Activated B cell treated with CpG ODN at 0.5 μM for 24 hours (primary cell): ENCODE measurements around the gene ACTRT2. TPM values are rescaled to one million over a fixed set of nuclear protein-coding genes. Genes with fewer than 3 reads are reported as not detected.

Experiments
- ATAC-seq: fragments of 200-7000 bp; cut with Tn5 transposase; one replicate; pipeline ENCODE4 v1.10.0; 2021; ENCODE audit warnings: low read depth, mild to moderate bottlenecking, moderate library complexity
- CTCF ChIA-PET: fragments of 350-600 bp; sonication (Branson Sonifier 250); formaldehyde crosslinking; loops from one replicate; lab custom pipeline; 2021; ENCODE audit warnings: antibody characterized with exemption; lab: Charles Lee
- POLR2A ChIA-PET: fragments of 350-600 bp; sonication (Branson Sonifier 250); formaldehyde crosslinking; loops from one replicate; lab custom pipeline; 2021; ENCODE audit warnings: antibody characterized with exemption; lab: Charles Lee
- DNase-seq: peaks from one replicate; pipeline ENCODE4 v3.0.0; 2022
- H3K27ac Mint-ChIP-seq: one replicate; pipeline ENCODE4 v1.8.0; 2020; ENCODE audit warnings: mixed read lengths
- H3K27me3 Mint-ChIP-seq: one replicate; pipeline ENCODE4 v1.8.0; 2021; ENCODE audit warnings: mixed read lengths
- H3K36me3 Mint-ChIP-seq: one replicate; pipeline ENCODE4 v1.8.0; 2021; ENCODE audit warnings: low read depth, mixed read lengths
- H3K4me1 Mint-ChIP-seq: one replicate; pipeline ENCODE4 v1.8.0; 2021; ENCODE audit warnings: mixed read lengths
- H3K4me3 Mint-ChIP-seq: one replicate; pipeline ENCODE4 v1.8.0; 2020; ENCODE audit warnings: mild to moderate bottlenecking, mixed read lengths
- H3K9me3 Mint-ChIP-seq: one replicate; pipeline ENCODE4 v1.8.0; 2020; ENCODE audit warnings: mixed read lengths
- intact Hi-C: fragments of 100-400 bp; cut with micrococcal nuclease; formaldehyde crosslinking; loops from one replicate; pipeline ENCODE4 v1.15.1; 2024
- total RNA-seq: library from RNA; stranded (reverse); gene quantifications from 2 replicates; pipeline ENCODE4 v1.2.3, GENCODE V29; 2022
- TF ChIP-seq, protein P1 (sequence below): fragments of 200-600 bp; IDR thresholded peaks from one replicate; pipeline ENCODE4 v1.8.0; 2022; ENCODE audit warnings: antibody characterized with exemption, mild to moderate bottlenecking

Gene ACTRT2
- total RNA-seq, 1 donor from 2014 or later, result not detected

DNA sequence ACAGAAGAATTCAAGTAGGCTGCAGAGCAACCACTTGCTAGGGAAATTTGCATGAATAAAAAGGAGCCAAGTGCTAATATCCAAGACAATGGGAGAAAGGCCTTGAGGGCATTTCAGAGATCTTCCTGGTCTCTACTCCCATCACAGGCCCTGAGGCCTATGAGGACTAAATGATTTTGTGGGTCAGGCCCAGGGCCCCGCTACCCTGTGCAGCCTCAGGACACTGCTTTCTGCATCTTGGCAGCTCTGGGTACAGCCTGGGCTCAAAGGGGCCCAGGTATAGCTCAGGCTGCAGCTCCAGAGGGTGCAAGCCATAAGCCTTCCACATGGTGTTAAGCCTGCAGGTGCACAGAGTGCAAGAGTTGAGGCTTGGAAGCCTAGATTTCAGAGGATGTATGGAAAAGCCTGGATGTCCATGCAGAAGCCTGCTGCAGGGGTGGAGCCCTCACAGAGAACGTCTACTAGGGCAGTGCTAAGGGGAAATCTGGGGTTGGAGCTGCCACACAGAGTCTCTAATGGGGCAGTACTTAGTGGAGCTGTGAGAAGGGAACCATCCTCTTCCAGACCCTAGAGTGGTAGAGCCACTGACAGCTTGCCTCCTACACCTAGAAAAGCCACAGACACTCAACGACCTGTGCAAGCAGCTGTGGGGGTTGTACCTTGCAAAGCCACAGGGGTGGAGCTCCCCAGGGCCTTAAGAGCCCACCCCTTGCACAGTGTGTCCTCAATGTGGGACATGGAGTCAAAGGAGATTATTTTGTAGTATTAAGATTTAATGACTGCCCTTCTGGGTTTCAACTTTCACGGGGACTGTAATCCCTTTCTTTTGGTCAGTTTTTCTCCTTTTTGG is 13.7 kb upstream of the ACTRT2 start:
- DNase-seq (no peak), ATAC-seq (no peak)
- peaks cover 4% of the 10 kb centered on the region for H3K4me1 Mint-ChIP-seq
- no peaks in the 10 kb centered on the region for H3K36me3 Mint-ChIP-seq
- peaks cover 5% of the 10 kb centered on the region for H3K27me3 Mint-ChIP-seq
- no peak overlapping the region for H3K4me3 Mint-ChIP-seq
- POLR2A ChIA-PET, result interaction anchor here (0.6 kb wide), 1 partner anchor 20 kb away, joined by 3 read pairs; no protein-coding TSS in a partner anchor
- intact Hi-C loops, result no loop called here
- CTCF ChIA-PET, result no interaction called here
- no peak overlapping the region for H3K27ac Mint-ChIP-seq
- H3K9me3 Mint-ChIP-seq, result peaks cover 8% of the 10 kb centered on the region
- TF ChIP-seq, protein P1, sequence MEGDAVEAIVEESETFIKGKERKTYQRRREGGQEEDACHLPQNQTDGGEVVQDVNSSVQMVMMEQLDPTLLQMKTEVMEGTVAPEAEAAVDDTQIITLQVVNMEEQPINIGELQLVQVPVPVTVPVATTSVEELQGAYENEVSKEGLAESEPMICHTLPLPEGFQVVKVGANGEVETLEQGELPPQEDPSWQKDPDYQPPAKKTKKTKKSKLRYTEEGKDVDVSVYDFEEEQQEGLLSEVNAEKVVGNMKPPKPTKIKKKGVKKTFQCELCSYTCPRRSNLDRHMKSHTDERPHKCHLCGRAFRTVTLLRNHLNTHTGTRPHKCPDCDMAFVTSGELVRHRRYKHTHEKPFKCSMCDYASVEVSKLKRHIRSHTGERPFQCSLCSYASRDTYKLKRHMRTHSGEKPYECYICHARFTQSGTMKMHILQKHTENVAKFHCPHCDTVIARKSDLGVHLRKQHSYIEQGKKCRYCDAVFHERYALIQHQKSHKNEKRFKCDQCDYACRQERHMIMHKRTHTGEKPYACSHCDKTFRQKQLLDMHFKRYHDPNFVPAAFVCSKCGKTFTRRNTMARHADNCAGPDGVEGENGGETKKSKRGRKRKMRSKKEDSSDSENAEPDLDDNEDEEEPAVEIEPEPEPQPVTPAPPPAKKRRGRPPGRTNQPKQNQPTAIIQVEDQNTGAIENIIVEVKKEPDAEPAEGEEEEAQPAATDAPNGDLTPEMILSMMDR, result no peak

DNA sequence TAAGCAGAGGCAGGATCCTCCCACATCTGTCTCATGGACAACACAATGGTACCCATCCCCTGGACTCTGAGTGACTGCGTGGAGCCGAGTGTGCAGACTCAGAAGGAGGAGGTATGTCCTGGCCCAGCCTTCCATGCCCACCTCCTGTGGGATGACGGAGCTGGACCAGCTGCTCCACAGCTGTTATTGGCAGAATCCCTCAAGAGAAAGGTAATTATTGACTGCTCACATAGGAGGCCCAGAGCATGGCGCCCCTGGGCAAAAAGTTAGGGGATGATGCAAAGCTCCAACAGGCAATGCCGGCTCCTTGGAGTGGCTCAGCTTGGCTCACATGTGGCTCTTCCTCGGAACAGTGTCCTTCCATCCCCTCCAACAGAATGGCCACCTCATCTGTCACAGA is 12.2 kb upstream of the ACTRT2 start:
- Mint-ChIP-seq H3K27ac (no peak overlapping the region), H3K36me3 (no peaks in the 10 kb centered on the region), H3K4me1 (peaks cover 7% of the 10 kb centered on the region), H3K27me3 (peaks cover 5% of the 10 kb centered on the region), H3K9me3 (peaks cover 8% of the 10 kb centered on the region), H3K4me3 (no peak overlapping the region)
- CTCF ChIA-PET, result no interaction called here
- DNase-seq, result peak; percentile 2
- intact Hi-C loops, result no loop called here
- POLR2A ChIA-PET, result no interaction called here
- ATAC-seq, result no peak
- TF ChIP-seq, protein P1, result no peak

DNA sequence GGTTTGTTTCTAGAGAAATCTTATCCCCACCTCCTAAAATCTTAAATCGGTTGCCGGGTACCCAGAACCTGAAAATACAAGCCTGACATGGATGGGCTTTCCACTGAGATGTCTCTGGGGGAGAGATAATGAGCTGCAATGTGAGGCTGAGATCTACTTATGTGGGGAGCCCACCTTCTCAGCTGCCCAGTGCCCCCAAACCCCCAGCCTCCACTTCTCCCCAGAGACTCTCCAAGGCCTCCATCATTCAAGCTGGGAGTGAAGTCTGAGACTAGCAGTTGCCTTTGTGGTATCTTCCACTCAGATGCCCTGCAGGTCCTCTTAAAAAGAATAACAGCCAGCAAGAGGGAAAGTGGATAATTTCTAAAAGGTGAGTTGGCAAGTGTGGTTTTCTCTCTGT is 11.7 kb upstream of the ACTRT2 start:
- Mint-ChIP-seq H3K27me3 (peaks cover 5% of the 10 kb centered on the region), H3K4me3 (no peak overlapping the region), H3K4me1 (peaks cover 7% of the 10 kb centered on the region), H3K36me3 (no peaks in the 10 kb centered on the region), H3K27ac (no peak overlapping the region), H3K9me3 (peaks cover 8% of the 10 kb centered on the region)
- POLR2A ChIA-PET, result no interaction called here
- ATAC-seq (no peak), DNase-seq (no peak)
- intact Hi-C loops, result no loop called here
- TF ChIP-seq, protein P1, result no peak
- CTCF ChIA-PET, result no interaction called here

DNA sequence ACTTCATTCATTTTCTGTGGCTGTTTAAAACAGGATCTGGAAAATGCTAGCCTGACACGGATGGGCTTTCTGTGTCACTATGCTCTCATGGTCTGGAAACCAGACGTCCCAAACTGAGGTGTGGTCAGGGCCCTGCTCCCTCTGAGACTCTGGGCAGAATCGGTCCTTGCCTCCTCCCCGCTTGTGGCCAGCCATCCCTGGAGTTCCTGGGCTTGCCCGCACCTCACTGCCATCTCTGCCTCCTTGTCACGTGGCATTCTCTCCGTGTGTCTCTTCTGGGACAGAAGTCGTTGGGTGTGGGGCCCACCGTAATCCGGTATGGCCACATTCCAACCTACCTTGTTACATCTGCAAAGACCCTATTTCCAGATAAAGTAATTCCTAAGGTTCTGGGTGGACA is 10.1 kb upstream of the ACTRT2 start:
- Mint-ChIP-seq H3K9me3 (peaks cover 8% of the 10 kb centered on the region), H3K4me3 (no peak overlapping the region), H3K27ac (no peak overlapping the region), H3K27me3 (peaks cover 3% of the 10 kb centered on the region), H3K4me1 (peaks cover 7% of the 10 kb centered on the region), H3K36me3 (no peaks in the 10 kb centered on the region)
- ChIA-PET CTCF (no interaction called here), POLR2A (no interaction called here)
- TF ChIP-seq, protein P1, result no peak
- intact Hi-C loops, result no loop called here
- no peak for DNase-seq
- no peak for ATAC-seq

DNA sequence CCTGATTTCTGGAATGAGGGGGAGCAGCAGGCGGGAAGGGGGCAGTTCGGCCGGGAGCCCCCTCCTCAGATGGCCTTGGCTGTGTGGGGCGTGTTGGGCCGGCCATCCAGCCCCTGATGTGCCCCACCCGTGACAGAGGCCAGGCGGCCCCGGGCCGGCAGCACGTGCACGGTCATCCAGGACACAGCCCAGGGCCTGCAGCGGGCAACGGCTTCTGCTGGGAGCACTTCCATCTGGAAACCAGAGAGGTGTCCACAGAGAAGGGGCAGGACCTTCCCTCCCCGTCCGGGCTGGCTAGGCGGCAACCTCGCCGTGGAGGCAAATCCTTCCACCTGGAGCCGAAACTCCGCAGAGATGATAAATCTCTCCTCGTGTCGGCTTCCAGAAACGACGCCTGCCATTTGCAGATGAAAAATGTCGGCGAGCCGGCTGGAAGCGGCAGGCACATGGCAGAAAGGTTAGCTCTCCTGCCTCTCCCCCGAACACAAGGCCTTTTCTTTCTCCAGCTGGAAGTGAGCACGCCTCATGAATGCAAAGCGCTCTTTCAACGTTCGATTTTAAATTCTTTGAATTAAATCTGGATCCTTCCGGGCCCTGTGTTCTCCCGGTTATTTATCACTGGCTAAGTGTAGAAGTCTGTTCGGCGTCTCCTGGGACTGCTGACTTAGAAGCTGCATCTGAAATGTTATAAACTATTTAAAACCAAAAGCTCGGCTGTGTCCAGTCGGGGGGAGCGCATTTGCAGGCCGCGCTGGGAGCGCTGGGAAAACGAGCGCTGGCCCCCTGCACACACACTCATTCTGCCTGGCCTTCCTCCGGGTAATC is 9.4 kb upstream of the ACTRT2 start:
- no peaks in the 10 kb centered on the region for H3K36me3 Mint-ChIP-seq
- DNase-seq (no peak), ATAC-seq (no peak)
- peaks cover 6% of the 10 kb centered on the region for H3K9me3 Mint-ChIP-seq
- POLR2A ChIA-PET, result no interaction called here
- H3K4me1 Mint-ChIP-seq, result peaks cover 7% of the 10 kb centered on the region
- CTCF ChIA-PET, result no interaction called here
- no peak overlapping the region for H3K4me3 Mint-ChIP-seq
- peaks cover 3% of the 10 kb centered on the region for H3K27me3 Mint-ChIP-seq
- no peak overlapping the region for H3K27ac Mint-ChIP-seq
- intact Hi-C loops, result no loop called here
- TF ChIP-seq, protein P1, result no peak
